Natural killer cell (primary cell): Measurements from ENCODE around the gene ADCY5. TPM values are rescaled to one million over a fixed set of nuclear protein-coding genes. Genes with fewer than 3 reads are reported as not detected.
"Not testable (repeated sequence)": the region's sequence is repeated elsewhere in the genome, so short reads cannot be mapped to it uniquely, and the experiment has no call there.

Source experiments
- ATAC-seq, 3 donors: fragments of 150-1000 bp in 2 of 3; fragments of 200-7000 bp in 1 of 3; cut with Tn5 transposase; 1 replicate in 1 of 3; 2 replicates in 2 of 3; pipeline ENCODE4 v1.10.0; 2021; ENCODE audit warnings: mild to moderate bottlenecking in 2 of 3, moderate library complexity in 2 of 3
- DNase-seq, 2 donors: peaks; one replicate each; pipeline versions ENCODE4 v3.0.0 to v3.0.0-alpha.2; 2013 to 2021; ENCODE audit warnings: mixed read lengths in 1 of 2
- H3K27ac ChIP-seq: one replicate; pipeline ENCODE4 v1.5.1; 2013; ENCODE audit warnings: mild to moderate bottlenecking, low read length
- H3K27me3 ChIP-seq: one replicate; pipeline ENCODE4 v1.6.1; 2013; ENCODE audit warnings: low read length; ENCODE audit not compliant: control insufficient read depth, insufficient read depth
- H3K36me3 ChIP-seq: one replicate; pipeline ENCODE4 v1.6.1; 2013; ENCODE audit warnings: low read length; ENCODE audit not compliant: control insufficient read depth, insufficient read depth
- H3K4me1 ChIP-seq: one replicate; pipeline ENCODE4 v1.6.1; 2013; ENCODE audit warnings: low read length; ENCODE audit not compliant: control insufficient read depth, insufficient read depth
- H3K4me3 ChIP-seq: one replicate; pipeline ENCODE4 v1.5.1; 2013; ENCODE audit warnings: low read length
- H3K9me3 ChIP-seq: one replicate; pipeline ENCODE4 v1.6.1; 2013; ENCODE audit warnings: low read length; ENCODE audit not compliant: control insufficient read depth, insufficient read depth
- H3K27ac Mint-ChIP-seq, 2 donors: one replicate each; pipeline ENCODE4 v1.8.0; 2022; ENCODE audit warnings: mild to moderate bottlenecking in 2 of 2, mixed read lengths in 2 of 2, moderate library complexity in 1 of 2
- H3K27me3 Mint-ChIP-seq, 2 donors: one replicate each; pipeline ENCODE4 v1.8.0; 2022; ENCODE audit warnings: low read depth in 2 of 2, mixed read lengths in 2 of 2
- H3K36me3 Mint-ChIP-seq: one replicate; pipeline ENCODE4 v1.8.0; 2022; ENCODE audit warnings: mixed read lengths
- H3K4me1 Mint-ChIP-seq, 2 donors: one replicate each; pipeline ENCODE4 v1.8.0; 2022; ENCODE audit warnings: mixed read lengths in 2 of 2
- H3K4me3 Mint-ChIP-seq: one replicate; pipeline ENCODE4 v1.8.0; 2022; ENCODE audit warnings: mild to moderate bottlenecking, moderate library complexity, mixed read lengths
- H3K9me3 Mint-ChIP-seq, 2 donors: one replicate each; pipeline ENCODE4 v1.8.0; 2022; ENCODE audit warnings: mixed read lengths in 2 of 2
- WGBS: methylation state at CpG from one replicate; pipeline ENCODE4 v1.1.7; 2013; ENCODE audit warnings: missing lambda C conversion rate; ENCODE audit not compliant: insufficient coverage; 5-methylcytosine and 5-hydroxymethylcytosine counted together
- intact Hi-C: fragments of 100-400 bp; cut with micrococcal nuclease; formaldehyde crosslinking; loops from one replicate; pipeline ENCODE4 v1.14.2; 2022
- total RNA-seq, 4 donors: library from RNA; stranded (reverse); fragments of 120-200 nt in 1 of 4; gene quantifications; one replicate each; pipeline versions ENCODE4 v1.2.3 to v1.2.4, GENCODE V29; 2013 to 2022
- TF ChIP-seq, protein P1 (sequence below): fragments of 200-600 bp; IDR thresholded peaks from one replicate; pipeline ENCODE4 v1.8.0; 2022; ENCODE audit warnings: antibody characterized with exemption

The ADCY5 gene
- total RNA-seq, 3 donors from 2014 or later (not counting 1 experiment from before 2014, with no cell fraction given) = not detected

GRCh38 chr3:123489400-123490004, 40.6 kb upstream of the ADCY5 start:
- no peak overlapping the region for H3K27ac Mint-ChIP-seq
- H3K36me3 Mint-ChIP-seq = no peaks in the 10 kb centered on the region
- intact Hi-C loops = loop anchor here (5.0 kb wide), 2 partner anchors 162 to 1942 kb away; partner anchors contain the start of gene POLQ
- no peaks in the 10 kb centered on the region for H3K9me3 Mint-ChIP-seq
- Histone ChIP-seq H3K27me3 (no peaks in the 10 kb centered on the region), H3K27ac (no peak overlapping the region), H3K4me3 (no peak overlapping the region), H3K9me3 (no peaks in the 10 kb centered on the region), H3K4me1 (no peaks in the 10 kb centered on the region), H3K36me3 (peaks cover 6% of the 10 kb centered on the region)
- H3K27me3 Mint-ChIP-seq = peaks cover 0 to 5% of the 10 kb centered on the region in 2 donors
- peaks cover 13 to 27% of the 10 kb centered on the region in 2 donors for H3K4me1 Mint-ChIP-seq
- 17% methylated on average over 8 of the region's 8 CpGs for WGBS
- ATAC-seq (peak in 2 of 3 donors; percentile 57 to 67), DNase-seq (peak; percentile 36 to 57)
- TF ChIP-seq, protein P1, sequence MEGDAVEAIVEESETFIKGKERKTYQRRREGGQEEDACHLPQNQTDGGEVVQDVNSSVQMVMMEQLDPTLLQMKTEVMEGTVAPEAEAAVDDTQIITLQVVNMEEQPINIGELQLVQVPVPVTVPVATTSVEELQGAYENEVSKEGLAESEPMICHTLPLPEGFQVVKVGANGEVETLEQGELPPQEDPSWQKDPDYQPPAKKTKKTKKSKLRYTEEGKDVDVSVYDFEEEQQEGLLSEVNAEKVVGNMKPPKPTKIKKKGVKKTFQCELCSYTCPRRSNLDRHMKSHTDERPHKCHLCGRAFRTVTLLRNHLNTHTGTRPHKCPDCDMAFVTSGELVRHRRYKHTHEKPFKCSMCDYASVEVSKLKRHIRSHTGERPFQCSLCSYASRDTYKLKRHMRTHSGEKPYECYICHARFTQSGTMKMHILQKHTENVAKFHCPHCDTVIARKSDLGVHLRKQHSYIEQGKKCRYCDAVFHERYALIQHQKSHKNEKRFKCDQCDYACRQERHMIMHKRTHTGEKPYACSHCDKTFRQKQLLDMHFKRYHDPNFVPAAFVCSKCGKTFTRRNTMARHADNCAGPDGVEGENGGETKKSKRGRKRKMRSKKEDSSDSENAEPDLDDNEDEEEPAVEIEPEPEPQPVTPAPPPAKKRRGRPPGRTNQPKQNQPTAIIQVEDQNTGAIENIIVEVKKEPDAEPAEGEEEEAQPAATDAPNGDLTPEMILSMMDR = peak; percentile 66
- H3K4me3 Mint-ChIP-seq = no peak overlapping the region

DNA sequence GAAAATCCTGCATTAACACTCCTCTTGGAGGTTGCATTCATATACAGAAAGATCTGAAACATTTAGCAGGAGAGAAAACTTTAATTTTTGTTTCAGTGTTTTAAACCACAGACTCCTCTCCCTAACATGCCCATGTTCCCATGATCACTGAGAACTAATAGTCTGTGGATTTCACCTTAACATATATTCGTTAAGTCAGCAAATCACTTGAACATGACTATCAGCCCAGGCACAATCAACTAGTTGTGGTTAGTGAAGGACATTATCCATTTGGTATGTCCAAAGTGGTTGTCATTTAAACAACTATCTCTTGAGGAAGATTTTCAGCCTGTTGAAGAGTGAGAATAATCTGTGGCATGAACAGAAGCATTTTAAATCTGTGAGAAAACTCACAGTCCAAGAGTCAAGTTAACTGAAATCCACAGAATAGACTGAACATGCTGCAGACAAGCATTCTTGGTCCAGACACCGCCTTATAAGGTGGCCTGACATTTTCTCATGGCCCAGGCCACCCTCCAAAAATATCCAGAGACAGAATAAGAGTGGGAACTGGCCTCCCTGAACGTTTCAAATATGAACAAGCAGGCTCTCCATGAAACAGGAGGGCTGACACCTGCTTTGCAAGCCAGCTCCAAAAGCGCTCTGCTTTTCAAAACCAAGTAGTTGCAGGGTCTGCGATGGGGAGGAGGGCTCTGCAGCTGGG, 39.9 kb upstream of the ADCY5 start:
- peaks cover 0 to 5% of the 10 kb centered on the region in 2 donors for H3K27me3 Mint-ChIP-seq
- no peaks in the 10 kb centered on the region for H3K36me3 ChIP-seq
- H3K4me3 Mint-ChIP-seq = no peak overlapping the region
- intact Hi-C loops = loop anchor here (5.0 kb wide), 2 partner anchors 161 to 1941 kb away; partner anchors contain the start of gene POLQ
- H3K36me3 Mint-ChIP-seq = no peaks in the 10 kb centered on the region
- no peak overlapping the region for H3K27ac ChIP-seq
- ATAC-seq (no peak), DNase-seq (no peak)
- no peak overlapping the region for H3K27ac Mint-ChIP-seq
- TF ChIP-seq, protein P1 = no peak
- no peaks in the 10 kb centered on the region for H3K4me1 ChIP-seq
- H3K4me3 ChIP-seq = no peak overlapping the region
- WGBS = 84% methylated on average over 5 of the region's 5 CpGs
- no peaks in the 10 kb centered on the region for H3K9me3 ChIP-seq
- no peaks in the 10 kb centered on the region for H3K27me3 ChIP-seq
- no peaks in the 10 kb centered on the region for H3K9me3 Mint-ChIP-seq
- H3K4me1 Mint-ChIP-seq = peaks cover 13 to 24% of the 10 kb centered on the region in 2 donors

GRCh38 chr3:123487063-123487462, 38.2 kb upstream of the ADCY5 start:
- intact Hi-C loops = loop anchor here (5.0 kb wide), 2 partner anchors 160 to 1940 kb away; partner anchors contain the start of gene POLQ
- not testable (repeated sequence) for H3K36me3 ChIP-seq, DNase-seq, H3K9me3 Mint-ChIP-seq, H3K36me3 Mint-ChIP-seq, H3K4me3 Mint-ChIP-seq, H3K9me3 ChIP-seq, H3K27ac Mint-ChIP-seq, H3K27ac ChIP-seq, H3K4me1 ChIP-seq, H3K27me3 ChIP-seq, H3K27me3 Mint-ChIP-seq, H3K4me3 ChIP-seq, ATAC-seq
- peaks cover 8 to 15% of the 10 kb centered on the region in 2 donors for H3K4me1 Mint-ChIP-seq
- 84% methylated on average over 7 of the region's 8 CpGs for WGBS

GRCh38 chr3:123486460-123486859, 37.6 kb upstream of the ADCY5 start:
- Mint-ChIP-seq H3K4me1 (peaks cover 4 to 11% of the 10 kb centered on the region in 2 donors), H3K36me3 (no peaks in the 10 kb centered on the region), H3K9me3 (no peaks in the 10 kb centered on the region), H3K4me3 (no peak overlapping the region), H3K27ac (no peak overlapping the region), H3K27me3 (peaks cover 0 to 5% of the 10 kb centered on the region in 2 donors)
- TF ChIP-seq, protein P1 = no peak
- DNase-seq (no peak), ATAC-seq (no peak)
- no peaks in the 10 kb centered on the region for H3K27me3 ChIP-seq
- 90% methylated on average over 6 of the region's 7 CpGs for WGBS
- H3K4me3 ChIP-seq = no peak overlapping the region
- no peaks in the 10 kb centered on the region for H3K9me3 ChIP-seq
- no peaks in the 10 kb centered on the region for H3K4me1 ChIP-seq
- intact Hi-C loops = loop anchor here (5.0 kb wide), 2 partner anchors 159 to 1939 kb away; partner anchors contain the start of gene POLQ
- no peaks in the 10 kb centered on the region for H3K36me3 ChIP-seq
- H3K27ac ChIP-seq = no peak overlapping the region
